Measurements from ENCODE around the gene ALCAM. TPM values are rescaled to one million over a fixed set of nuclear protein-coding genes. Genes with fewer than 3 reads are reported as not detected.

ALCAM gene
- total and polyA plus RNA-seq, 2 of the 8 experiments (the other 6 are each of a cell fraction or from before 2014, with no cell fraction given), result 10.8 to 33.0 TPM

- Histone ChIP-seq H3K9me3 (ENCODE audit: insufficient read depth in 2 of 2, low read depth in 1 of 2, low read length in 1 of 2) (no peaks in the 10 kb centered on the region), H3K23me2 (ENCODE audit: low read depth, low read length) (no peaks in the 10 kb centered on the region), H3K36me3 (ENCODE audit: control insufficient read depth in 2 of 4, insufficient read depth in 4 of 4, low read length in 3 of 4) (peaks cover 0 to 6% (median 0%) of the 10 kb centered on the region in 4 experiments; a peak in 2 of 8 replicates), H3K27ac (ENCODE audit: low read depth, low read length) (no peak overlapping the region), H3K4me1 (replicated peaks in 1 of 4; ENCODE audit: control insufficient read depth in 3 of 4, insufficient read depth in 4 of 4, low read length in 3 of 4) (no peaks in the 10 kb centered on the region), H3K27me3 (replicated peaks in 1 of 4; ENCODE audit: control insufficient read depth in 3 of 4, extremely low read depth in 1 of 4, insufficient read depth in 3 of 4, low read length in 3 of 4) (no peaks in the 10 kb centered on the region), H3K18ac (ENCODE audit: extremely low read depth, low read length) (no peak overlapping the region), H3K79me1 (ENCODE audit: low read depth, low read length) (no peaks in the 10 kb centered on the region), H4K8ac (ENCODE audit: extremely low read depth, insufficient read depth, low read length) (no peak overlapping the region), H3K9ac (replicated peaks in 1 of 4; ENCODE audit: extremely low read depth in 1 of 4, low read depth in 3 of 4, low read length in 3 of 4) (no peak overlapping the region), H2BK12ac (ENCODE audit: low read depth, low read length) (no peak overlapping the region), H2AFZ (ENCODE audit: low read length) (no peak overlapping the region), H3K14ac (ENCODE audit: insufficient read length) (no peak overlapping the region), H2BK15ac (ENCODE audit: low read length) (no peak overlapping the region), H2BK20ac (ENCODE audit: low read length) (no peak overlapping the region), H3K4me3 (ENCODE audit: extremely low read depth in 1 of 4, insufficient read depth in 2 of 4, low read depth in 3 of 4, low read length in 4 of 4) (no peak overlapping the region), H3K4me2 (ENCODE audit: insufficient read depth in 1 of 2, low read depth in 2 of 2, low read length in 2 of 2) (no peak overlapping the region), H2BK120ac (replicated peaks; ENCODE audit: low read depth, low read length) (no peak overlapping the region), H3K56ac (replicated peaks; ENCODE audit: insufficient read length, low read depth, low read length) (no peak overlapping the region), H3K4ac (replicated peaks; ENCODE audit: insufficient read length, low read depth, low read length) (no peak overlapping the region), H3K23ac (ENCODE audit: insufficient read length) (no peak overlapping the region), H4K20me1 (replicated peaks in 1 of 2; ENCODE audit: control insufficient read depth in 1 of 2, insufficient read depth in 2 of 2, low read length in 2 of 2) (no peaks in the 10 kb centered on the region), H4K5ac (ENCODE audit: insufficient read length, low read depth, low read length) (no peak overlapping the region), H2AK5ac (ENCODE audit: low read depth, low read length) (no peak overlapping the region), H3K79me2 (ENCODE audit: control insufficient read depth in 1 of 2, insufficient read depth in 2 of 2, low read length in 2 of 2) (no peaks in the 10 kb centered on the region), H2BK5ac (ENCODE audit: low read depth, low read length) (no peak overlapping the region), H4K91ac (replicated peaks; ENCODE audit: insufficient read length, low read length) (no peak overlapping the region)
- CTCF ChIA-PET (ENCODE audit: partially characterized antibody), result no interaction called here
- POLR2A ChIA-PET (ENCODE audit: partially characterized antibody), result no interaction called here
- FAIRE-seq (no peak), DNase-seq (ENCODE audit: low read depth in 1 of 2, low spot score in 2 of 2) (no peak)
- 97% methylated on average over 6 of the region's 6 CpGs; no CpG with 5 or more reads in 1 of the 2 experiments for WGBS, 2 experiments (ENCODE audit: extremely low coverage in 1 of 2, insufficient coverage in 1 of 2, insufficient read length in 1 of 2, insufficient replicate concordance in 2 of 2, low coverage in 1 of 2, low lambda C conversion rate in 2 of 2, missing lambda C conversion rate in 1 of 2)
- TF ChIP-seq CHD2 (IDR thresholded peaks at IDR 0.05; ENCODE audit: low read length) (no peak), SP2 (IDR thresholded peaks at IDR 0.05; ENCODE audit: low read length) (no peak), BACH1 (IDR thresholded peaks at IDR 0.05; ENCODE audit: low read length) (no peak), RAD21 (IDR thresholded peaks at IDR 0.05 in 1 of 2, conservative IDR thresholded peaks at IDR 0.05 in 1 of 2; ENCODE audit: low read depth in 2 of 2, low read length in 2 of 2) (no peak), GABPA (IDR thresholded peaks at IDR 0.05; ENCODE audit: borderline replicate concordance, insufficient read depth, low read length) (no peak), SIN3A (conservative IDR thresholded peaks at IDR 0.05 in 1 of 2, IDR thresholded peaks at IDR 0.05 in 1 of 2; ENCODE audit: low read depth in 1 of 2, low read length in 2 of 2) (no peak), ASH2L (IDR thresholded peaks at IDR 0.05; ENCODE audit: low read length) (no peak), TBP (IDR thresholded peaks at IDR 0.05; ENCODE audit: low read depth, low read length) (no peak), JUN (IDR thresholded peaks at IDR 0.05; ENCODE audit: low read depth, low read length) (no peak), KDM5A (IDR thresholded peaks at IDR 0.05; ENCODE audit: low read length) (no peak), BRCA1 (IDR thresholded peaks at IDR 0.05; ENCODE audit: low read depth, low read length) (no peak), CTBP2 (IDR thresholded peaks at IDR 0.05; ENCODE audit: borderline replicate concordance, insufficient read depth, insufficient read length, low read length) (no peak), RFX5 (IDR thresholded peaks at IDR 0.05; ENCODE audit: borderline replicate concordance, low read depth, low read length) (no peak), CBX5 (IDR thresholded peaks at IDR 0.05; ENCODE audit: low read depth, low read length) (no peak), MAX (IDR thresholded peaks at IDR 0.05) (no peak)
Measured at GRCh38 chr3:105572501-105572900, 205.8 kb downstream of the ALCAM start.

All from H1 (cell line).